NT2/D1 (cell line): ENCODE measurements around the gene C3orf49.

Experiments used
- DNase-seq: peaks from one replicate; pipeline ENCODE4 v3.0.0-alpha.2; 2011; ENCODE audit warnings: low read depth, low spot score
- H3K27me3 ChIP-seq: 2 replicates; pipeline ENCODE4 v1.6.0; 2011; ENCODE audit warnings: mild to moderate bottlenecking; ENCODE audit not compliant: insufficient read length, insufficient read depth
- H3K36me3 ChIP-seq: 2 replicates; pipeline ENCODE4 v1.6.1; 2011; ENCODE audit warnings: mild to moderate bottlenecking, low read length, mixed read lengths; ENCODE audit not compliant: insufficient read depth, insufficient read length
- H3K4me1 ChIP-seq: 2 replicates; pipeline ENCODE4 v1.5.1; 2011; ENCODE audit not compliant: insufficient read depth, insufficient read length
- H3K4me3 ChIP-seq: 2 replicates; pipeline ENCODE4 v1.5.1; 2011; ENCODE audit warnings: low read depth; ENCODE audit not compliant: insufficient read length
- H3K9ac ChIP-seq: 2 replicates; pipeline ENCODE4 v1.6.0; 2011; ENCODE audit warnings: low read depth; ENCODE audit not compliant: insufficient read length
- H3K9me3 ChIP-seq: 2 replicates; pipeline ENCODE4 v1.5.1; 2011; ENCODE audit warnings: mild to moderate bottlenecking, low read length; ENCODE audit not compliant: insufficient read depth
- SUZ12 ChIP-seq: IDR thresholded peaks from 2 replicates; pipeline ENCODE4 v1.6.1; 2011; ENCODE audit not compliant: insufficient read length, insufficient read depth; ENCODE audit errors: extremely low read depth
- YY1 ChIP-seq: IDR thresholded peaks from 2 replicates; pipeline ENCODE4 v1.6.1; 2011; ENCODE audit not compliant: insufficient read length, insufficient read depth
- ZNF274 ChIP-seq: IDR thresholded peaks from 2 replicates; pipeline ENCODE4 v1.6.1; 2011; ENCODE audit warnings: mild to moderate bottlenecking, low read depth, low read length

C3orf49 gene

GRCh38 chr3:63872135-63872924, 53.2 kb downstream of the C3orf49 start:
- DNase-seq: no peak
- peaks cover 10% of the 10 kb centered on the region for H3K36me3 ChIP-seq
- H3K9me3 ChIP-seq: no peaks in the 10 kb centered on the region
- no peak for TF ChIP-seq YY1
- no peak for TF ChIP-seq ZNF274
- no peak for TF ChIP-seq SUZ12
- no peak overlapping the region for H3K4me3 ChIP-seq
- H3K27me3 ChIP-seq: no peaks in the 10 kb centered on the region
- H3K4me1 ChIP-seq: no peaks in the 10 kb centered on the region
- H3K9ac ChIP-seq: no peak overlapping the region

DNA sequence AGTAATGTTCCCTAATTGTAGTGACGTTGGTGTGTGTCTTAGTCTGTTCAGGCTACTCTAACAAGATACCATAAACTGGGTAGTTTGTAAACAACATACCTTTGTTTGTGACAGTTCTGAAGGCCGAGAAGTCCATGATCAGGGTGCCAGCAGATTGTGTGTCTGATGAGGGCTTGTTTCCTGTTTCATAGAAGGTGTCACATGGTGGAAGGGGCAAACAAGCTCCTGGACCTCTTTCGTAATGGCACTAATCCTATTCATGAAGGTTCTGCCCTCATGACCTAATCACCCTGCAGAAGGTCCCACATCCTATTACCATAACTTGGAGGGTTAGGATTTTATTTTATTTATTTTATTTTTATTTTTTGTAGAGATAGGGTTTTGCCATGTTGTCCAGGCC, 55.7 kb downstream of the C3orf49 start:
- peaks cover 5% of the 10 kb centered on the region for H3K36me3 ChIP-seq
- H3K4me1 ChIP-seq: no peaks in the 10 kb centered on the region
- TF ChIP-seq YY1 (no peak), ZNF274 (no peak), SUZ12 (no peak)
- no peaks in the 10 kb centered on the region for H3K27me3 ChIP-seq
- no peak for DNase-seq
- H3K4me3 ChIP-seq: no peak overlapping the region
- H3K9ac ChIP-seq: no peak overlapping the region
- no peaks in the 10 kb centered on the region for H3K9me3 ChIP-seq

- no peaks in the 10 kb centered on the region for H3K27me3 ChIP-seq
- H3K4me1 ChIP-seq: no peaks in the 10 kb centered on the region
- peaks cover 4% of the 10 kb centered on the region for H3K36me3 ChIP-seq
- DNase-seq: no peak
- H3K9ac ChIP-seq: no peak overlapping the region
- no peak for TF ChIP-seq SUZ12
- no peak for TF ChIP-seq ZNF274
- no peak for TF ChIP-seq YY1
- no peak overlapping the region for H3K4me3 ChIP-seq
- no peaks in the 10 kb centered on the region for H3K9me3 ChIP-seq
These were observed 56.4 kb downstream of the C3orf49 start for GRCh38 chr3:63875510-63875909.

DNA sequence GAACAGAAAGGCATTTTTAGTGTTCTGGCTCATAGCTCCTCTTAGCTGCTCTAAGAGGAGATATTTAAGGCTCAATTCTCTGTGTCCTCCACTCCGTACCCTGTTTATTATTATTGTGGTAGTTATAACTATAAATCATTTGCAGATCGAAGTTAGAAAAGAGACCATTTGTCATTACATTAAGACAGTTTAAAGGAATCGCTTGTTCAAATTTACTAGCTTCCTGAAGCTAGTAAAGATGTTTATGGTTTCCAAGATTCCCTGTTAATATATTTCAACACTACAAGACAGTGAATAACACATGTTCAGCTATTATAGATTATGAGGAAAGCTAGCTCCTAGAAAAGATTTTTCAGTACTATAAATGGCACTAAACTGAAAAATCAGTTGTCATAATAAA, 57.2 kb downstream of the C3orf49 start:
- Histone ChIP-seq H3K9me3 (no peaks in the 10 kb centered on the region), H3K27me3 (no peaks in the 10 kb centered on the region), H3K4me3 (no peak overlapping the region), H3K36me3 (peaks cover 4% of the 10 kb centered on the region), H3K4me1 (no peaks in the 10 kb centered on the region), H3K9ac (no peak overlapping the region)
- TF ChIP-seq YY1: no peak
- TF ChIP-seq ZNF274: no peak
- no peak for TF ChIP-seq SUZ12
- no peak for DNase-seq

- H3K9me3 ChIP-seq: no peaks in the 10 kb centered on the region
- peaks cover 4% of the 10 kb centered on the region for H3K36me3 ChIP-seq
- no peaks in the 10 kb centered on the region for H3K4me1 ChIP-seq
- H3K4me3 ChIP-seq: no peak overlapping the region
- no peak overlapping the region for H3K9ac ChIP-seq
- no peaks in the 10 kb centered on the region for H3K27me3 ChIP-seq
- DNase-seq: no peak
- no peak for TF ChIP-seq YY1
- TF ChIP-seq SUZ12: no peak
- TF ChIP-seq ZNF274: no peak
These were observed 58.8 kb downstream of the C3orf49 start for GRCh38 chr3:63877737-63878393.

GRCh38 chr3:63878394-63879060, 59.4 kb downstream of the C3orf49 start:
- Histone ChIP-seq H3K9ac (no peak overlapping the region), H3K9me3 (no peaks in the 10 kb centered on the region), H3K4me3 (no peak overlapping the region), H3K4me1 (no peaks in the 10 kb centered on the region), H3K36me3 (peaks cover 3% of the 10 kb centered on the region), H3K27me3 (no peaks in the 10 kb centered on the region)
- TF ChIP-seq ZNF274 (no peak), YY1 (no peak), SUZ12 (no peak)
- no peak for DNase-seq

DNA sequence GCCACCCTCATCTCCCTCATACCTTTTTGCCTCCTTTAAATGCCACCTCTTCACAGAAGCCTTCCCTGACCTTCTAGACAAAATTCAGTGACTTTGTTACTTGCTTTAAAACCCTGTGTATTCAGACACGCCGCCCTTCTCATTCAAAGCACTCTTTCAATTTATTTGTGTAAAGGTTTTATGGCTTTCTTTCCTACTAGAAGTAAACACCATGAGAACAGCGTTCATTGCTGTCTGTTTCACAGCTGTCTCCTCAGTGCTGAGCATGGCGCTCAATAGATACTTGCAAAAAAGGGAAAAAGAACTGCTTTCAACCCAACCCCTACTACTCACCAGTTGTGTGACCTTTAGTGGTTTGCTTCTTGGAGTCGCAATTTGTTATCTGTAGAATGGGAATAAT, 61.6 kb downstream of the C3orf49 start:
- Histone ChIP-seq H3K9me3 (no peaks in the 10 kb centered on the region), H3K36me3 (peaks cover 2% of the 10 kb centered on the region), H3K27me3 (no peaks in the 10 kb centered on the region), H3K4me3 (no peak overlapping the region), H3K4me1 (no peaks in the 10 kb centered on the region), H3K9ac (no peak overlapping the region)
- no peak for DNase-seq
- TF ChIP-seq SUZ12: no peak
- TF ChIP-seq ZNF274: no peak
- no peak for TF ChIP-seq YY1
